Measurements from ENCODE around the gene PLCXD3. TPM values are rescaled to one million over a fixed set of nuclear protein-coding genes. Genes with fewer than 3 reads are reported as not detected.

The PLCXD3 gene
- polyA plus RNA-seq, 1 donor (not counting 4 experiments of a cell fraction or from before 2014, with no cell fraction given): not detected

- dilution Hi-C loops (cut with MboI; ENCODE audit: extremely low pct_ligation_motif_present, low sequenced_read_pairs): no loop called here
- no peak for FAIRE-seq
- TF ChIP-seq EZH2 (IDR thresholded peaks at IDR 0.05; ENCODE audit: low read length): no peak
- TF ChIP-seq CTCF (optimal IDR thresholded peaks at IDR 0.05 in 1 of 3, IDR thresholded peaks at IDR 0.05 in 1 of 3, conservative IDR thresholded peaks at IDR 0.05 in 1 of 3; ENCODE audit: extremely low read depth in 1 of 3, insufficient read depth in 2 of 3, low read length in 3 of 3): no peak
Observed at GRCh38 chr5:41485533-41485932, 24.9 kb downstream of the PLCXD3 start.

GRCh38 chr5:41482715-41483114 is 27.7 kb downstream of the PLCXD3 start:
- no peak overlapping the region for H3K27ac ChIP-seq (ENCODE audit: control insufficient read depth, insufficient read depth, low read length)
- H3K4me2 ChIP-seq (ENCODE audit: control insufficient read depth, extremely low read depth, insufficient read depth, low read depth, low read length): no peak overlapping the region
- no peaks in the 10 kb centered on the region for H3K9me3 ChIP-seq (ENCODE audit: control insufficient read depth, low read depth, low read length)
- no peak overlapping the region for H3K9ac ChIP-seq (ENCODE audit: control insufficient read depth, extremely low read depth, insufficient read depth, low read length)
- no peak overlapping the region for H3K4me3 ChIP-seq (ENCODE audit: control insufficient read depth in 2 of 3, extremely low read depth in 1 of 3, insufficient read depth in 2 of 3, low read depth in 1 of 3, low read length in 3 of 3)
- FAIRE-seq (no peak), DNase-seq (ENCODE audit: low read depth, low spot score) (no peak)
- no peaks in the 10 kb centered on the region for H3K4me1 ChIP-seq (ENCODE audit: control insufficient read depth, extremely low read depth, insufficient read depth, low read length)
- no peaks in the 10 kb centered on the region for H3K27me3 ChIP-seq (ENCODE audit: control insufficient read depth, extremely low read depth, insufficient read depth, low read length)
- no peaks in the 10 kb centered on the region for H3K79me2 ChIP-seq (ENCODE audit: control insufficient read depth, insufficient read depth, low read length)
- no peaks in the 10 kb centered on the region for H3K36me3 ChIP-seq (ENCODE audit: control insufficient read depth in 2 of 2, extremely low read depth in 1 of 2, insufficient read depth in 2 of 2, low read length in 2 of 2)
- dilution Hi-C loops (cut with MboI; ENCODE audit: extremely low pct_ligation_motif_present, low sequenced_read_pairs): no loop called here
- TF ChIP-seq CTCF (optimal IDR thresholded peaks at IDR 0.05 in 1 of 3, IDR thresholded peaks at IDR 0.05 in 1 of 3, conservative IDR thresholded peaks at IDR 0.05 in 1 of 3; ENCODE audit: extremely low read depth in 1 of 3, insufficient read depth in 2 of 3, low read length in 3 of 3): no peak
- H2AFZ ChIP-seq (ENCODE audit: control insufficient read depth, low read length): no peak overlapping the region
- no peaks in the 10 kb centered on the region for H3K9me1 ChIP-seq (ENCODE audit: control insufficient read depth, extremely low read depth, insufficient read depth, low read length)
- no peaks in the 10 kb centered on the region for H4K20me1 ChIP-seq (ENCODE audit: control insufficient read depth, extremely low read depth, insufficient read depth, low read length)

More at GRCh38 chr5:41485533-41485932, 24.9 kb downstream of the PLCXD3 start:
- Histone ChIP-seq H3K27me3 (ENCODE audit: control insufficient read depth, extremely low read depth, insufficient read depth, low read length) (no peaks in the 10 kb centered on the region), H3K9ac (ENCODE audit: control insufficient read depth, extremely low read depth, insufficient read depth, low read length) (no peak overlapping the region), H3K36me3 (ENCODE audit: control insufficient read depth in 2 of 2, extremely low read depth in 1 of 2, insufficient read depth in 2 of 2, low read length in 2 of 2) (no peaks in the 10 kb centered on the region), H3K4me2 (ENCODE audit: control insufficient read depth, extremely low read depth, insufficient read depth, low read depth, low read length) (no peak overlapping the region), H3K4me3 (ENCODE audit: control insufficient read depth in 2 of 3, extremely low read depth in 1 of 3, insufficient read depth in 2 of 3, low read depth in 1 of 3, low read length in 3 of 3) (no peak overlapping the region), H3K4me1 (ENCODE audit: control insufficient read depth, extremely low read depth, insufficient read depth, low read length) (no peaks in the 10 kb centered on the region), H3K9me1 (ENCODE audit: control insufficient read depth, extremely low read depth, insufficient read depth, low read length) (no peaks in the 10 kb centered on the region), H3K27ac (ENCODE audit: control insufficient read depth, insufficient read depth, low read length) (no peak overlapping the region), H4K20me1 (ENCODE audit: control insufficient read depth, extremely low read depth, insufficient read depth, low read length) (no peaks in the 10 kb centered on the region), H3K79me2 (ENCODE audit: control insufficient read depth, insufficient read depth, low read length) (no peaks in the 10 kb centered on the region), H3K9me3 (ENCODE audit: control insufficient read depth, low read depth, low read length) (no peaks in the 10 kb centered on the region), H2AFZ (ENCODE audit: control insufficient read depth, low read length) (no peak overlapping the region)
- DNase-seq (ENCODE audit: low read depth, low spot score): no peak
